Kasumi-1 (cell line): ENCODE results near the gene TRIM59.

Experiments used
- DNase-seq, 2 experiments: peaks; one replicate each; lab custom pipeline; 2025; lab: John Stamatoyannopoulos, UW

The TRIM59 gene

GRCh38 chr3:160449636-160450598 lies at the start of gene TRIM59:
TSS of gene TRIM59 (minus strand) at chr3:160449786. CDS start at chr3:160439183, 10,603 bp downstream.
- peak; percentile 76 for DNase-seq

- no peak for DNase-seq
These were observed 48.6 kb upstream of the TRIM59 start for GRCh38 chr3:160498202-160498601.

- DNase-seq: no peak
These were observed 40.6 kb upstream of the TRIM59 start for GRCh38 chr3:160490166-160490565.

GRCh38 chr3:160486459-160486869 lies 36.9 kb upstream of the TRIM59 start:
- DNase-seq: peak; percentile 65 to 67

GRCh38 chr3:160482796-160483195 lies 33.2 kb upstream of the TRIM59 start:
- no peak for DNase-seq

GRCh38 chr3:160481856-160482255 lies 32.3 kb upstream of the TRIM59 start:
- DNase-seq: no peak

- DNase-seq: no peak
These were observed 31.3 kb upstream of the TRIM59 start for GRCh38 chr3:160480931-160481330.

- DNase-seq: no peak
These were observed 29.8 kb upstream of the TRIM59 start for GRCh38 chr3:160479376-160479775.

- DNase-seq: no peak
These were observed 28.8 kb upstream of the TRIM59 start for GRCh38 chr3:160478338-160478737.

- DNase-seq: no peak
These were observed 28.2 kb upstream of the TRIM59 start for GRCh38 chr3:160477750-160478149.

- DNase-seq: no peak
These were observed 26.3 kb upstream of the TRIM59 start for GRCh38 chr3:160475884-160476283.

GRCh38 chr3:160475153-160475552 lies 25.6 kb upstream of the TRIM59 start:
- DNase-seq: no peak

- DNase-seq: no peak
These were observed 24.8 kb upstream of the TRIM59 start for GRCh38 chr3:160474416-160474838.

GRCh38 chr3:160473978-160474377 lies 24.4 kb upstream of the TRIM59 start:
- no peak for DNase-seq

- no peak for DNase-seq
These were observed 23.6 kb upstream of the TRIM59 start for GRCh38 chr3:160473221-160473620.

GRCh38 chr3:160472344-160472743 lies 22.8 kb upstream of the TRIM59 start:
- no peak for DNase-seq

- no peak for DNase-seq
These were observed 22.3 kb upstream of the TRIM59 start for GRCh38 chr3:160471892-160472291.

GRCh38 chr3:160470181-160470580 lies 20.6 kb upstream of the TRIM59 start:
- DNase-seq: no peak

GRCh38 chr3:160464971-160465370 lies 15.4 kb upstream of the TRIM59 start:
- no peak for DNase-seq

- DNase-seq: no peak
These were observed 14.7 kb upstream of the TRIM59 start for GRCh38 chr3:160464321-160464720.

GRCh38 chr3:160460033-160460432 lies 10.4 kb upstream of the TRIM59 start:
- no peak for DNase-seq

- no peak for DNase-seq
These were observed 9.9 kb upstream of the TRIM59 start for GRCh38 chr3:160459450-160459970.

GRCh38 chr3:160458151-160458550 lies 8.6 kb upstream of the TRIM59 start:
- DNase-seq: no peak
